ENCODE measurements around the gene STPG2. TPM values are rescaled to one million over a fixed set of nuclear protein-coding genes. Genes with fewer than 3 reads are reported as not detected.

The STPG2 gene
- total RNA-seq, 1 experiment from 2014 or later = 0.20 TPM

DNA sequence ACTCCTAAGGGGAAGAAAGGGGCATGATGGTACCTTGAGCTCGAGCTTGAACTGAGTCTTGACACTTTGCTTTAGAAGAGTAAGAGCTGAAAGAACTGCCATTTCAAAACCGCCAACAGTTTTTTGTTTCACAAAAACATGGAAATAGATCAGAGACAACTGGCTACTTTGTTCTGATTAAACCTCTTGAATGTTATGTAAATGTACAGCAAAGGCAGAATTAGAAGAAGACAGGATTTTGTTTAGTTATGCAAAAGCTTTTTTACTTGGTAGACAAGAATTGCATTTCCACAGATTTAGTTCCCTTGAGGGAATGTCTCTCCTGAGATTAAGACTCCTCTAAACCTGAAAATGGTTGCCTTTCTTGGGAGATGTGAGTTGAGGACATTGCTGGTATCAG, 33.3 kb upstream of the STPG2 start:
- Histone ChIP-seq H2AFZ (ENCODE audit: low read length) (no peak overlapping the region), H2AK5ac (ENCODE audit: insufficient read length, low read length) (no peak overlapping the region), H3T11ph (ENCODE audit: low read length) (no peak overlapping the region), H3K23ac (ENCODE audit: insufficient read length, low read depth, low read length) (no peak overlapping the region), H3K23me2 (ENCODE audit: insufficient read length, low read depth, low read length, poor library complexity, severe bottlenecking) (no peaks in the 10 kb centered on the region), H3K9ac (ENCODE audit: extremely low read depth, insufficient read length, low read length) (no peak overlapping the region), H4K8ac (replicated peaks; ENCODE audit: insufficient read length, low read depth, low read length) (no peak overlapping the region), H2BK5ac (ENCODE audit: insufficient read length, low read length) (no peak overlapping the region), H2BK120ac (ENCODE audit: low read depth, low read length, poor library complexity, severe bottlenecking) (no peak overlapping the region), H3K14ac (ENCODE audit: insufficient read depth, low read length) (no peak overlapping the region), H4K20me1 (ENCODE audit: control insufficient read depth, insufficient read depth, insufficient read length) (no peaks in the 10 kb centered on the region), H2BK15ac (ENCODE audit: low read depth, low read length) (no peak overlapping the region), H3K79me1 (ENCODE audit: insufficient read depth, low read depth, low read length, poor library complexity, severe bottlenecking) (no peaks in the 10 kb centered on the region), H3K4me2 (ENCODE audit: insufficient read depth, insufficient read length, low read length) (no peak overlapping the region), H3K56ac (ENCODE audit: insufficient read length, low read depth, low read length) (no peak overlapping the region), H3K27ac (ENCODE audit: insufficient read length, low read depth, low read length) (no peak overlapping the region), H3K27me3 (ENCODE audit: insufficient read depth, low read length) (no peaks in the 10 kb centered on the region), H3K4me1 (ENCODE audit: insufficient read depth, low read length) (peaks cover 5% of the 10 kb centered on the region), H3K18ac (ENCODE audit: insufficient read length, low read depth, low read length) (no peak overlapping the region), H3K9me3 (ENCODE audit: control insufficient read depth, low read depth, low read length) (no peaks in the 10 kb centered on the region), H2BK12ac (ENCODE audit: insufficient read length, low read depth, low read length) (no peak overlapping the region), H4K91ac (ENCODE audit: insufficient read length, low read depth, low read length) (no peak overlapping the region), H2BK20ac (ENCODE audit: low read depth, low read length, poor library complexity, severe bottlenecking) (no peak overlapping the region), H3K4ac (ENCODE audit: low read depth, low read length) (no peak overlapping the region), H4K5ac (ENCODE audit: insufficient read length, low read depth, low read length) (no peak overlapping the region), H3K79me2 (ENCODE audit: insufficient read depth, low read length) (no peaks in the 10 kb centered on the region)
- no peak for DNase-seq
- no CpG with 5 or more reads among the region's 2 CpGs for whole genome bisulfite sequencing (ENCODE audit: extremely low coverage, insufficient read length, low lambda C conversion rate)
- H3K4me1 Mint-ChIP-seq = peaks cover 22 to 37% of the 10 kb centered on the region in 2 experiments
- H3K27me3 Mint-ChIP-seq (ENCODE audit: low read depth) = no peaks in the 10 kb centered on the region
- no peak overlapping the region for H3K4me3 Mint-ChIP-seq
- H3K36me3 Mint-ChIP-seq (ENCODE audit: insufficient read depth in 1 of 3, low read depth in 3 of 3) = no peaks in the 10 kb centered on the region; a peak in 2 of 7 replicates
- TF ChIP-seq, protein P1, sequence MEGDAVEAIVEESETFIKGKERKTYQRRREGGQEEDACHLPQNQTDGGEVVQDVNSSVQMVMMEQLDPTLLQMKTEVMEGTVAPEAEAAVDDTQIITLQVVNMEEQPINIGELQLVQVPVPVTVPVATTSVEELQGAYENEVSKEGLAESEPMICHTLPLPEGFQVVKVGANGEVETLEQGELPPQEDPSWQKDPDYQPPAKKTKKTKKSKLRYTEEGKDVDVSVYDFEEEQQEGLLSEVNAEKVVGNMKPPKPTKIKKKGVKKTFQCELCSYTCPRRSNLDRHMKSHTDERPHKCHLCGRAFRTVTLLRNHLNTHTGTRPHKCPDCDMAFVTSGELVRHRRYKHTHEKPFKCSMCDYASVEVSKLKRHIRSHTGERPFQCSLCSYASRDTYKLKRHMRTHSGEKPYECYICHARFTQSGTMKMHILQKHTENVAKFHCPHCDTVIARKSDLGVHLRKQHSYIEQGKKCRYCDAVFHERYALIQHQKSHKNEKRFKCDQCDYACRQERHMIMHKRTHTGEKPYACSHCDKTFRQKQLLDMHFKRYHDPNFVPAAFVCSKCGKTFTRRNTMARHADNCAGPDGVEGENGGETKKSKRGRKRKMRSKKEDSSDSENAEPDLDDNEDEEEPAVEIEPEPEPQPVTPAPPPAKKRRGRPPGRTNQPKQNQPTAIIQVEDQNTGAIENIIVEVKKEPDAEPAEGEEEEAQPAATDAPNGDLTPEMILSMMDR (conservative IDR thresholded peaks at IDR 0.05) = no peak
- H3K9me3 Mint-ChIP-seq = no peaks in the 10 kb centered on the region; a peak in 1 of 5 replicates
- no peak overlapping the region; a peak in 1 of 7 replicates for H3K27ac Mint-ChIP-seq

Measured in H9 (cell line).